Thyroid gland (tissue), 4 donors: ENCODE results near the gene KLHDC7B.

ENCODE experiments used
- POLR2A ChIP-seq, 2 donors: fragments of 450-650 bp; IDR thresholded peaks; one replicate each; pipeline ENCODE4 v1.6.1; 2017; ENCODE audit warnings: antibody characterized with exemption in 2 of 2, mild to moderate bottlenecking in 2 of 2, moderate library complexity in 1 of 2
- TF ChIP-seq, protein P1 (sequence below), 6 experiments: fragments of 200-600 bp in 3 of 6; fragments of 450-650 bp in 3 of 6; sonication (generic) in 3 of 6; IDR thresholded peaks; one replicate each; pipeline ENCODE4 v1.5.1; 2016 to 2019; ENCODE audit warnings: antibody characterized with exemption in 6 of 6, mild to moderate bottlenecking in 2 of 6, inconsistent platforms in 1 of 6, moderate library complexity in 1 of 6

DNA sequence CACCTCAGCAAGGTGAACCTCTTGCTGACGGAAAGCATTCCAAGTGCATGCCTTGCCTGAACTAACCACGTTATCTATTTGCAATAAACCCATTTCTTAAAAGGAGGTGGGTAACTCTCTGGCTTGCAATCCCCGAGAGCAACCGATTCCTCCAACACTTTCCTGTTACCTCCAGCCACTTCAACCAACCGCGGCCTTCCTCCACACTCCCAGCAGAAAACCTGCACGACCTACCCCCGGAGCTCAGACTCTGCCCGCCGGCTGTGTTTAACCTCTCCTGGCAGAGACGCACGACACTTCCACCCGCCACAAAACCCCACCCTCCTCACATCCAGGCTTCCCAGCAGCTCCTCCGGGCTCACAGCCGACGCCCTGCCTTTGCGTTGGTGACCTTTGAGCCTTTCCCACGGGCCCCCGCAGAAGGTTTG, 21.0 kb upstream of the KLHDC7B start:
- no peak for TF ChIP-seq POLR2A (IDR thresholded peaks at IDR 0.05)
- TF ChIP-seq, protein P1, sequence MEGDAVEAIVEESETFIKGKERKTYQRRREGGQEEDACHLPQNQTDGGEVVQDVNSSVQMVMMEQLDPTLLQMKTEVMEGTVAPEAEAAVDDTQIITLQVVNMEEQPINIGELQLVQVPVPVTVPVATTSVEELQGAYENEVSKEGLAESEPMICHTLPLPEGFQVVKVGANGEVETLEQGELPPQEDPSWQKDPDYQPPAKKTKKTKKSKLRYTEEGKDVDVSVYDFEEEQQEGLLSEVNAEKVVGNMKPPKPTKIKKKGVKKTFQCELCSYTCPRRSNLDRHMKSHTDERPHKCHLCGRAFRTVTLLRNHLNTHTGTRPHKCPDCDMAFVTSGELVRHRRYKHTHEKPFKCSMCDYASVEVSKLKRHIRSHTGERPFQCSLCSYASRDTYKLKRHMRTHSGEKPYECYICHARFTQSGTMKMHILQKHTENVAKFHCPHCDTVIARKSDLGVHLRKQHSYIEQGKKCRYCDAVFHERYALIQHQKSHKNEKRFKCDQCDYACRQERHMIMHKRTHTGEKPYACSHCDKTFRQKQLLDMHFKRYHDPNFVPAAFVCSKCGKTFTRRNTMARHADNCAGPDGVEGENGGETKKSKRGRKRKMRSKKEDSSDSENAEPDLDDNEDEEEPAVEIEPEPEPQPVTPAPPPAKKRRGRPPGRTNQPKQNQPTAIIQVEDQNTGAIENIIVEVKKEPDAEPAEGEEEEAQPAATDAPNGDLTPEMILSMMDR (IDR thresholded peaks at IDR 0.05): no peak
